ENCODE data around the gene CARD18. TPM values are rescaled to one million over a fixed set of nuclear protein-coding genes. Genes with fewer than 3 reads are reported as not detected.

The CARD18 gene
- total RNA-seq, 1 donor from 2014 or later: not detected

GRCh38 chr11:105179542-105180278, 40.1 kb upstream of the CARD18 start:
- Mint-ChIP-seq H3K9me3 (ENCODE audit: unreplicated experiment) (no peaks in the 10 kb centered on the region), H3K36me3 (ENCODE audit: unreplicated experiment) (no peaks in the 10 kb centered on the region), H3K4me3 (ENCODE audit: unreplicated experiment) (no peak overlapping the region), H3K27ac (ENCODE audit: unreplicated experiment) (no peak overlapping the region), H3K27me3 (ENCODE audit: unreplicated experiment) (no peaks in the 10 kb centered on the region), H3K4me1 (ENCODE audit: low read depth, unreplicated experiment) (no peaks in the 10 kb centered on the region)
- TF ChIP-seq CTCF (IDR thresholded peaks at IDR 0.05; ENCODE audit: partially characterized antibody, unreplicated experiment): no peak
- DNase-seq: no peak

- H3K4me3 Mint-ChIP-seq (ENCODE audit: unreplicated experiment): no peak overlapping the region
- H3K27me3 Mint-ChIP-seq (ENCODE audit: unreplicated experiment): no peaks in the 10 kb centered on the region
- no peaks in the 10 kb centered on the region for H3K9me3 Mint-ChIP-seq (ENCODE audit: unreplicated experiment)
- DNase-seq: no peak
- no peaks in the 10 kb centered on the region for H3K4me1 Mint-ChIP-seq (ENCODE audit: low read depth, unreplicated experiment)
- H3K27ac Mint-ChIP-seq (ENCODE audit: unreplicated experiment): no peak overlapping the region
- H3K36me3 Mint-ChIP-seq (ENCODE audit: unreplicated experiment): no peaks in the 10 kb centered on the region
- no peak for TF ChIP-seq CTCF (IDR thresholded peaks at IDR 0.05; ENCODE audit: partially characterized antibody, unreplicated experiment)
Observed at GRCh38 chr11:105177658-105178057, 38.1 kb upstream of the CARD18 start.

GRCh38 chr11:105168457-105168856, 28.9 kb upstream of the CARD18 start:
- no peaks in the 10 kb centered on the region for H3K9me3 Mint-ChIP-seq (ENCODE audit: unreplicated experiment)
- TF ChIP-seq CTCF (IDR thresholded peaks at IDR 0.05; ENCODE audit: partially characterized antibody, unreplicated experiment): no peak
- no peak for DNase-seq
- no peaks in the 10 kb centered on the region for H3K27me3 Mint-ChIP-seq (ENCODE audit: unreplicated experiment)
- no peak overlapping the region for H3K4me3 Mint-ChIP-seq (ENCODE audit: unreplicated experiment)
- no peak overlapping the region for H3K27ac Mint-ChIP-seq (ENCODE audit: unreplicated experiment)
- H3K36me3 Mint-ChIP-seq (ENCODE audit: unreplicated experiment): no peaks in the 10 kb centered on the region
- no peaks in the 10 kb centered on the region for H3K4me1 Mint-ChIP-seq (ENCODE audit: low read depth, unreplicated experiment)

- no peaks in the 10 kb centered on the region for H3K4me1 Mint-ChIP-seq (ENCODE audit: low read depth, unreplicated experiment)
- H3K9me3 Mint-ChIP-seq (ENCODE audit: unreplicated experiment): no peaks in the 10 kb centered on the region
- H3K27ac Mint-ChIP-seq (ENCODE audit: unreplicated experiment): no peak overlapping the region
- H3K4me3 Mint-ChIP-seq (ENCODE audit: unreplicated experiment): no peak overlapping the region
- H3K27me3 Mint-ChIP-seq (ENCODE audit: unreplicated experiment): no peaks in the 10 kb centered on the region
- no peak for TF ChIP-seq CTCF (IDR thresholded peaks at IDR 0.05; ENCODE audit: partially characterized antibody, unreplicated experiment)
- no peaks in the 10 kb centered on the region for H3K36me3 Mint-ChIP-seq (ENCODE audit: unreplicated experiment)
- DNase-seq: no peak
Observed at GRCh38 chr11:105167244-105167643, 27.7 kb upstream of the CARD18 start.

- H3K27ac Mint-ChIP-seq (ENCODE audit: unreplicated experiment): no peak overlapping the region
- H3K9me3 Mint-ChIP-seq (ENCODE audit: unreplicated experiment): no peaks in the 10 kb centered on the region
- no peaks in the 10 kb centered on the region for H3K4me1 Mint-ChIP-seq (ENCODE audit: low read depth, unreplicated experiment)
- no peaks in the 10 kb centered on the region for H3K27me3 Mint-ChIP-seq (ENCODE audit: unreplicated experiment)
- no peak overlapping the region for H3K4me3 Mint-ChIP-seq (ENCODE audit: unreplicated experiment)
- no peak for TF ChIP-seq CTCF (IDR thresholded peaks at IDR 0.05; ENCODE audit: partially characterized antibody, unreplicated experiment)
- DNase-seq: no peak
- no peaks in the 10 kb centered on the region for H3K36me3 Mint-ChIP-seq (ENCODE audit: unreplicated experiment)
Observed at GRCh38 chr11:105164208-105164607, 24.6 kb upstream of the CARD18 start.
